ENCODE measurements around the gene MRPL10. TPM values are rescaled to one million over a fixed set of nuclear protein-coding genes. Genes with fewer than 3 reads are reported as not detected.

Gene MRPL10
- total and polyA plus RNA-seq, 11 donors = 43.8 to 79.2 (median 63.2) TPM

DNA sequence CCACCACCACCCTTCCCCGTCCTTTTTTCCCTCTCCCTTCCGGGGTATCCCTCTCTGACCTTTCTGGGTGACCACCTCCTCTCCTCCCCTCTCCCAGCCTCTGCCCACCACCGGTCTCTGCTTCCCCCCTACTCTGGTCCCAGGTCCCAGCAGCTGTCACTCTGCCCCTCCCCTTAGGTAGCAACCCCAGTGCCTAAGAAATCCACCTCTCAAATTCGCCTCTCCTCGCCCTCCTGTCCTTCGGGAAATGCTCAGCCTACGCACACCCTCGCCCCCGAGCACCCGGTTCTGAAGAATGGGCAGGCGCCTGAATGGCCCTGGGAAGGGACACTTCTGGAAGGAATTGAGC lies 20.4 kb upstream of the MRPL10 start:
- WGBS, 4 donors = 36 to 55% (median 45%) methylated on average over 11 of the region's 11 CpGs
- Histone ChIP-seq H3K27me3 (peaks cover 31 to 92% (median 83%) of the 10 kb centered on the region in 9 donors), H3K36me3 (no peaks in the 10 kb centered on the region)

GRCh38 chr17:47850692-47851573 lies 19.6 kb upstream of the MRPL10 start, which contains the start of gene SP6:
Gene SP6 (minus strand): TSS chr17:47851163. CDS start chr17:47848429, 2,734 bp downstream.
- ATAC-seq (peak; percentile 33 to 91 (median 86)), DNase-seq (peak in 4 of 5 donors; percentile 40 to 65 (median 50))
- H3K4me1 ChIP-seq = peaks cover 4 to 32% (median 12%) of the 10 kb centered on the region in 12 donors
- H3K36me3 ChIP-seq = no peaks in the 10 kb centered on the region
- H3K4me3 ChIP-seq = peak within 1 kb of the TSS in 11 of 12 donors; percentile 31 to 55 (median 47)
- H3K27me3 ChIP-seq = peaks cover 30 to 99% (median 79%) of the 10 kb centered on the region in 9 donors
- TF ChIP-seq POLR2A (IDR thresholded peaks at IDR 0.05) = peak in 1 of 2 donors; percentile 36
- TF ChIP-seq, protein P1, sequence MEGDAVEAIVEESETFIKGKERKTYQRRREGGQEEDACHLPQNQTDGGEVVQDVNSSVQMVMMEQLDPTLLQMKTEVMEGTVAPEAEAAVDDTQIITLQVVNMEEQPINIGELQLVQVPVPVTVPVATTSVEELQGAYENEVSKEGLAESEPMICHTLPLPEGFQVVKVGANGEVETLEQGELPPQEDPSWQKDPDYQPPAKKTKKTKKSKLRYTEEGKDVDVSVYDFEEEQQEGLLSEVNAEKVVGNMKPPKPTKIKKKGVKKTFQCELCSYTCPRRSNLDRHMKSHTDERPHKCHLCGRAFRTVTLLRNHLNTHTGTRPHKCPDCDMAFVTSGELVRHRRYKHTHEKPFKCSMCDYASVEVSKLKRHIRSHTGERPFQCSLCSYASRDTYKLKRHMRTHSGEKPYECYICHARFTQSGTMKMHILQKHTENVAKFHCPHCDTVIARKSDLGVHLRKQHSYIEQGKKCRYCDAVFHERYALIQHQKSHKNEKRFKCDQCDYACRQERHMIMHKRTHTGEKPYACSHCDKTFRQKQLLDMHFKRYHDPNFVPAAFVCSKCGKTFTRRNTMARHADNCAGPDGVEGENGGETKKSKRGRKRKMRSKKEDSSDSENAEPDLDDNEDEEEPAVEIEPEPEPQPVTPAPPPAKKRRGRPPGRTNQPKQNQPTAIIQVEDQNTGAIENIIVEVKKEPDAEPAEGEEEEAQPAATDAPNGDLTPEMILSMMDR (IDR thresholded peaks at IDR 0.05) = peak in 7 of 12 donors; percentile 12 to 49 (median 31)
- intact Hi-C loops (cut with DNase I) = loop anchor here in 1 of 10 donors (2.0 kb wide), 1 partner anchor 32 kb away; no protein-coding TSS in a partner anchor
- no peaks in the 10 kb centered on the region for H3K9me3 ChIP-seq
- WGBS, 4 donors = 3 to 6% (median 6%) methylated on average over 50 to 71 of the region's 71 CpGs
- no peak within 1 kb of the TSS for H3K27ac ChIP-seq

More for the DNA sequence above, 20.4 kb upstream of the MRPL10 start:
- H3K27ac ChIP-seq = no peak overlapping the region
- H3K4me1 ChIP-seq = peaks cover 4 to 31% (median 12%) of the 10 kb centered on the region in 12 donors
- no peaks in the 10 kb centered on the region for H3K9me3 ChIP-seq
- ATAC-seq (no peak), DNase-seq (peak in 1 of 5 donors; percentile 13)
- H3K4me3 ChIP-seq = no peak overlapping the region
- intact Hi-C loops (cut with DNase I) = loop anchor here in 1 of 10 donors (2.0 kb wide), 1 partner anchor 31 kb away; no protein-coding TSS in a partner anchor
- TF ChIP-seq, protein P1 (IDR thresholded peaks at IDR 0.05) = no peak
- TF ChIP-seq POLR2A (IDR thresholded peaks at IDR 0.05) = no peak

GRCh38 chr17:47850373-47850691 lies 19.0 kb upstream of the MRPL10 start:
- no peak for DNase-seq
- H3K9me3 ChIP-seq = no peaks in the 10 kb centered on the region
- H3K36me3 ChIP-seq = no peaks in the 10 kb centered on the region
- peak in 1 of 4 donors; percentile 9 for ATAC-seq
- TF ChIP-seq, protein P1 (IDR thresholded peaks at IDR 0.05) = no peak
- no peak for TF ChIP-seq POLR2A (IDR thresholded peaks at IDR 0.05)
- intact Hi-C loops (cut with DNase I) = loop anchor here in 1 of 10 donors (2.0 kb wide), 1 partner anchor 32 kb away; no protein-coding TSS in a partner anchor
- peak overlapping the region in 8 of 12 donors; percentile 31 to 55 (median 50) for H3K4me3 ChIP-seq
- WGBS, 4 donors = 31 to 51% (median 48%) methylated on average over 9 of the region's 9 CpGs
- H3K4me1 ChIP-seq = peaks cover 4 to 32% (median 12%) of the 10 kb centered on the region in 12 donors
- no peak overlapping the region for H3K27ac ChIP-seq
- peaks cover 30 to 99% (median 74%) of the 10 kb centered on the region in 9 donors for H3K27me3 ChIP-seq

DNA sequence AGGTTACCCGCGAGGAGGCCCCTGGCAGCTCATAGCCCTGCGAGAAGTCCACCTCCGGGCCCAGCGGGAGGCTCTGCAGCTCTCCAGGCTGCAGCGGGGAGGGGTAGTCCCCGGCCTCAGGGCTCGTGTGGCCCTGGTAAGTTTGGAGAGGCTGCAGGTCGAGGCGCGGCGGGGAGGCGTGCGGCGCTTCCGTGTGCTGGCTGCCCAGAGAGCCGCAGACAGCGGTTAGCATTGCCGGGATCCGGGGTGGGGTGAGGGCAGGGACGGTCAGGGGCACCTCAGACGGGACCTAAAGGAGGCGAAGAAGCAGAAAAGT lies 16.8 kb upstream of the MRPL10 start:
- intact Hi-C loops (cut with DNase I) = loop anchor here in 4 of 10 donors (5.0 to 10.0 kb wide), 4 partner anchors 97 to 169 kb away; partner anchors contain the start of genes PNPO (in 2 of the 4) and CDK5RAP3 (in 1 of the 4)
- DNase-seq = peak in 1 of 5 donors; percentile 7
- no peaks in the 10 kb centered on the region for H3K9me3 ChIP-seq
- TF ChIP-seq, protein P1 (IDR thresholded peaks at IDR 0.05) = no peak
- no peak for TF ChIP-seq POLR2A (IDR thresholded peaks at IDR 0.05)
- ATAC-seq = no peak
- H3K36me3 ChIP-seq = no peaks in the 10 kb centered on the region
- peaks cover 4 to 32% (median 12%) of the 10 kb centered on the region in 12 donors for H3K4me1 ChIP-seq
- no peak overlapping the region for H3K4me3 ChIP-seq
- H3K27ac ChIP-seq = no peak overlapping the region
- peaks cover 29 to 90% (median 57%) of the 10 kb centered on the region in 9 donors for H3K27me3 ChIP-seq
- WGBS, 4 donors = 51 to 59% (median 54%) methylated on average over 15 to 23 of the region's 23 CpGs

Data from heart left ventricle (tissue), 16 donors.